Body of pancreas (tissue), 4 donors: ENCODE results near the gene SPTBN2. TPM values are rescaled to one million over a fixed set of nuclear protein-coding genes. Genes with fewer than 3 reads are reported as not detected.

Experiments used
- ATAC-seq: fragments of 150-250 bp; one replicate; pipeline ENCODE4 v1.9.1; 2016
- DNase-seq, 4 donors: peaks; one replicate each; pipeline ENCODE4 v3.0.0-alpha.2; 2019
- H3K27ac ChIP-seq, 4 donors: fragments of 200-600 bp; sonication (generic); 1 replicate in 3 of 4; 2 replicates in 1 of 4; pipeline versions ENCODE4 v1.5.1 to v1.6.1; 2016 to 2019; ENCODE audit warnings: mild to moderate bottlenecking in 1 of 4, mixed read lengths in 1 of 4, moderate library complexity in 1 of 4
- H3K27me3 ChIP-seq, 2 donors: fragments of 200-600 bp; sonication (generic); one replicate each; pipeline ENCODE4 v1.6.0; 2016; ENCODE audit warnings: mild to moderate bottlenecking in 1 of 2
- H3K36me3 ChIP-seq, 2 donors: fragments of 200-600 bp; sonication (generic); replicated peaks in 1 of 2; 2 replicates each; pipeline ENCODE4 v1.5.1; 2016; ENCODE audit warnings: low read depth in 2 of 2; ENCODE audit not compliant: insufficient read depth in 1 of 2
- H3K4me1 ChIP-seq: fragments of 200-600 bp; sonication (generic); one replicate; pipeline ENCODE4 v1.6.0; 2016
- H3K4me3 ChIP-seq, 2 donors: fragments of 200-600 bp; sonication (generic); 1 replicate in 1 of 2; 2 replicates in 1 of 2; pipeline ENCODE4 v1.5.1; 2016 to 2019
- H3K9me3 ChIP-seq, 3 donors: fragments of 200-600 bp; sonication (generic); 1 replicate in 2 of 3; 2 replicates in 1 of 3; pipeline ENCODE4 v1.5.1; 2016
- CTCF ChIP-seq, 7 experiments: fragments of 450-650 bp in 4 of 7; fragments of 200-600 bp in 3 of 7; sonication (generic) in 3 of 7; IDR thresholded peaks; one replicate each; pipeline ENCODE4 v1.5.1; 2016 to 2019; ENCODE audit warnings: antibody characterized with exemption in 7 of 7
- POLR2A ChIP-seq, 3 donors: fragments of 450-650 bp; IDR thresholded peaks; one replicate each; pipeline ENCODE4 v1.6.1; 2016; ENCODE audit warnings: antibody characterized with exemption in 3 of 3, mild to moderate bottlenecking in 2 of 3
- WGBS, 2 donors: methylation state at CpG; one replicate each; pipeline ENCODE4 v1.1.5; 2017; 5-methylcytosine and 5-hydroxymethylcytosine counted together
- intact Hi-C: fragments of 100-400 bp; cut with DNase I; formaldehyde crosslinking; loops from one replicate; pipeline ENCODE4 v1.15.1; 2023
- total RNA-seq, 2 donors: library from RNA; depleted of rRNA; stranded (reverse); fragments of >200 nt; gene quantifications; one replicate each; pipeline ENCODE4 v1.1.0, GENCODE V29; 2016

SPTBN2 gene
- total RNA-seq, 2 donors from 2014 or later, result 40.0 to 52.1 TPM

DNA sequence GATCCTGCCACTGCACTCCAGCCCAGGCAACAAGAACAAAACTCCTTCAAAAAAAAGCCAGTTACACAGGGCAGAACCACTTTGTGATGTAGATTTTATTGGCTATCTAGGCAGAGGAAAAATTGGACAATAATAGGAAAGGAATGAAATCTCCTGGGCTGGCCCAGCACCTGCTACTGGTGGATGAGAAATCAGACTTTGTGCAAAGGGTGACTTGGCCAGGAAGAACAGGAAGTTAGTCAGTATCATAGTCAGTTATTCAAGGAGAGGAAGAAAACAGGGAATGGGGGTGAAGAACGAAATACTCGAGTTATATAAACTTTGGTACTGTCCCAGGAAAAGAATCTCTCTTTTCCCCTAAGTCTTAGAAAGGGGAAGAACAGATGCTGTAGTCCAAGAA, 11.0 kb upstream of the SPTBN2 start:
- Histone ChIP-seq H3K4me1 (peaks cover 10% of the 10 kb centered on the region), H3K4me3 (no peak overlapping the region), H3K36me3 (no peaks in the 10 kb centered on the region), H3K9me3 (no peaks in the 10 kb centered on the region), H3K27me3 (no peaks in the 10 kb centered on the region), H3K27ac (no peak overlapping the region)
- TF ChIP-seq CTCF (IDR thresholded peaks at IDR 0.05), result no peak
- no peak for TF ChIP-seq POLR2A (IDR thresholded peaks at IDR 0.05)
- 23 to 46% methylated on average over 2 of the region's 2 CpGs for WGBS, 2 donors
- intact Hi-C loops, result no loop called here
- DNase-seq, result no peak
- no peak for ATAC-seq

GRCh38 chr11:66734215-66734614, 5.2 kb upstream of the SPTBN2 start:
- no peaks in the 10 kb centered on the region for H3K4me1 ChIP-seq
- no peaks in the 10 kb centered on the region for H3K27me3 ChIP-seq
- 90 to 95% methylated on average over 3 of the region's 3 CpGs for WGBS, 2 donors
- no peaks in the 10 kb centered on the region for H3K36me3 ChIP-seq
- TF ChIP-seq CTCF (IDR thresholded peaks at IDR 0.05), result no peak
- TF ChIP-seq POLR2A (IDR thresholded peaks at IDR 0.05), result no peak
- H3K4me3 ChIP-seq, result no peak overlapping the region
- ATAC-seq (no peak), DNase-seq (no peak)
- no peak overlapping the region for H3K27ac ChIP-seq
- intact Hi-C loops, result no loop called here
- no peaks in the 10 kb centered on the region for H3K9me3 ChIP-seq

- no peak overlapping the region for H3K4me3 ChIP-seq
- DNase-seq (no peak), ATAC-seq (no peak)
- H3K36me3 ChIP-seq, result no peaks in the 10 kb centered on the region
- no peaks in the 10 kb centered on the region for H3K27me3 ChIP-seq
- no peak overlapping the region for H3K27ac ChIP-seq
- no peaks in the 10 kb centered on the region for H3K9me3 ChIP-seq
- TF ChIP-seq POLR2A (IDR thresholded peaks at IDR 0.05) (no peak), CTCF (IDR thresholded peaks at IDR 0.05) (no peak)
- WGBS, 2 donors, result 92 to 93% methylated on average over 3 to 4 of the region's 4 CpGs
- H3K4me1 ChIP-seq, result peaks cover 20% of the 10 kb centered on the region
- intact Hi-C loops, result no loop called here
Measured at GRCh38 chr11:66729447-66729846, 431 bp upstream of the SPTBN2 start.

DNA sequence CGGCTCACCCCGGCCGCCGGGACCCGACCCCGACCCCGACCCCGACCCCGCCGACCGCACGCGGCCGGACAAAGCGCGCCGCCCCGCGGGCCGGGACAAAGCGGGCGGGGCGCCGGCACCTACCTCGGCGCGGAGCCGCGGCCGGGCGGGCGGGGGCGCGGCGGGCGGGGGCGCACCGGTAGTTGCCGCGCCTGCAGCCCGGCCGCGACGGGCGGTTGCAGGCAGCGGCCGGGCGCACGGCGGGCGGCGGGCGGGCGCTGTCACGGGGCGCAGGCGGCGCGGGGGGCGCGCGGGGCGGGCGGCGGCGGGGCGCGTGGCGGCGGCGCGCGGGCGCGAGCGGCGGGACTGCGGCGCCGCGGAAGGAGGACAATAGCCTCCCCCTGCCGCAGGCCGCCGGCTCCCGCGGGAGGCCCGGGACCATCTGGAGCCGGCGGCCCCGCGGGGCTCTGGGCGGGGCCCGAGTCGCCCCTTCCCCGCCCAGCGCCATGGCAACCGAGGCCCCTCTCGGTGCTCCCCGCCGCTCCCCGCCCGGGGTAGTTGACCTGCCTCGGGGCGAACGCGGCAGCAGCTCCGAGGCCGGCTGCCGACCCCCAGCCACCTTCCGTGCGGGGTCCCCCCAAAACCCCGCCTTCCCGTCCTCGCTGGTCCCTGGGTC, 851 bp downstream of the SPTBN2 start:
- peak; percentile 66 for ATAC-seq
- Histone ChIP-seq H3K4me3 (peak overlapping the region in 1 of 2 donors; percentile 30), H3K36me3 (no peaks in the 10 kb centered on the region), H3K27me3 (no peaks in the 10 kb centered on the region), H3K4me1 (peaks cover 20% of the 10 kb centered on the region), H3K9me3 (no peaks in the 10 kb centered on the region), H3K27ac (peak overlapping the region in 1 of 4 donors; percentile 47)
- WGBS, 2 donors, result 1 to 2% methylated on average over 5 to 57 of the region's 114 CpGs
- no peak for TF ChIP-seq CTCF (IDR thresholded peaks at IDR 0.05)
- TF ChIP-seq POLR2A (IDR thresholded peaks at IDR 0.05), result no peak
- DNase-seq, result peak in 1 of 4 donors; percentile 36
- intact Hi-C loops, result no loop called here
